IMR-90 (cell line): Measurements from ENCODE around the gene MYBPH. TPM values are rescaled to one million over a fixed set of nuclear protein-coding genes. Genes with fewer than 3 reads are reported as not detected.
A peak's percentile ranks its signal among the peaks of the same experiment; 100 is the strongest.

Experiments used
- ATAC-seq: fragments of 200-7000 bp; cut with Tn5 transposase; 2 replicates; pipeline ENCODE4 v1.9.1; 2020; ENCODE audit warnings: low read depth, mild to moderate bottlenecking, moderate library complexity
- BruUV-seq: library from RNA; stranded (reverse); fragments of 400-500 nt; replicated peaks from 2 replicates; lab custom pipeline; 2021; lab: Mats Ljungman, UMichigan
- CTCF ChIA-PET: fragments of 300-600 bp; formaldehyde crosslinking; extraction: SDS; loops from one replicate; lab custom pipeline; 2021; ENCODE audit warnings: antibody characterized with exemption; lab: Yijun Ruan, JAX
- POLR2A ChIA-PET: fragments of 300-600 bp; sonication (Branson Sonifier 250); formaldehyde crosslinking; loops from one replicate; lab custom pipeline; 2022; ENCODE audit warnings: antibody characterized with exemption; ENCODE audit not compliant: unreplicated experiment; lab: Charles Lee
- DNase-seq: peaks from one replicate; pipeline ENCODE4 v3.0.0; 2013
- H2AFZ ChIP-seq: replicated peaks from 2 replicates; pipeline ENCODE3; 2013; ENCODE audit warnings: low read length, mild to moderate bottlenecking; ENCODE audit not compliant: poor library complexity
- H2AK5ac ChIP-seq: 2 replicates; pipeline ENCODE4 v1.6.1; 2013; ENCODE audit warnings: low read depth, low read length, inconsistent platforms
- H2AK9ac ChIP-seq: replicated peaks from 2 replicates; pipeline ENCODE3; 2013; ENCODE audit warnings: mild to moderate bottlenecking, low read depth, low read length, moderate library complexity; ENCODE audit not compliant: poor library complexity
- H2BK120ac ChIP-seq: 2 replicates; pipeline ENCODE4 v1.6.1; 2013; ENCODE audit warnings: low read depth, low read length, inconsistent platforms
- H2BK15ac ChIP-seq: 3 replicates; pipeline ENCODE4 v1.6.1; 2013; ENCODE audit warnings: low read depth, low read length, inconsistent platforms
- H2BK20ac ChIP-seq: 2 replicates; pipeline ENCODE4 v1.6.1; 2013; ENCODE audit warnings: low read depth, mild to moderate bottlenecking, inconsistent platforms, low read length, moderate library complexity
- H2BK5ac ChIP-seq: 2 replicates; pipeline ENCODE4 v1.6.1; 2013; ENCODE audit warnings: mild to moderate bottlenecking, low read depth, low read length, inconsistent platforms; ENCODE audit not compliant: poor library complexity, severe bottlenecking
- H3K14ac ChIP-seq: replicated peaks from 2 replicates; pipeline ENCODE4 v1.6.1; 2013; ENCODE audit warnings: low read depth, low read length, inconsistent platforms
- H3K18ac ChIP-seq: 2 replicates; pipeline ENCODE4 v1.6.1; 2013; ENCODE audit warnings: low read depth, low read length, control low read depth
- H3K23ac ChIP-seq: 2 replicates; pipeline ENCODE4 v1.6.1; 2013; ENCODE audit warnings: low read depth, low read length, inconsistent platforms
- H3K27ac ChIP-seq: 2 replicates; pipeline ENCODE4 v1.5.1; 2013; ENCODE audit warnings: mild to moderate bottlenecking, control low read depth, low read length; ENCODE audit not compliant: insufficient read depth
- H3K27me3 ChIP-seq: 2 replicates; pipeline ENCODE4 v1.6.1; 2013; ENCODE audit warnings: low read length; ENCODE audit not compliant: control insufficient read depth, insufficient read depth
- H3K36me3 ChIP-seq: 2 replicates; pipeline ENCODE4 v1.6.1; 2013; ENCODE audit warnings: low read length, mixed read lengths; ENCODE audit not compliant: control insufficient read depth, insufficient read depth
- H3K4ac ChIP-seq: 2 replicates; pipeline ENCODE4 v1.6.1; 2013; ENCODE audit warnings: low read depth, low read length, inconsistent platforms
- H3K4me1 ChIP-seq: 2 replicates; pipeline ENCODE4 v1.6.1; 2013; ENCODE audit warnings: low read length, mixed read lengths; ENCODE audit not compliant: control insufficient read depth, insufficient read depth
- H3K4me2 ChIP-seq: 2 replicates; pipeline ENCODE4 v1.6.1; 2013; ENCODE audit warnings: low read depth, mild to moderate bottlenecking, control low read depth, low read length, moderate library complexity
- H3K4me3 ChIP-seq: 2 replicates; pipeline ENCODE4 v1.5.1; 2013; ENCODE audit warnings: low read depth, mild to moderate bottlenecking, control low read depth, low read length, moderate library complexity; ENCODE audit not compliant: insufficient read depth
- H3K56ac ChIP-seq: 2 replicates; pipeline ENCODE4 v1.6.1; 2013; ENCODE audit warnings: low read length, inconsistent platforms; ENCODE audit not compliant: insufficient read depth; ENCODE audit errors: extremely low read depth
- H3K79me1 ChIP-seq, 2 experiments: 2 replicates each; pipeline ENCODE4 v1.6.1; 2013; ENCODE audit warnings: low read length in 2 of 2, inconsistent platforms in 1 of 2, low read depth in 1 of 2
- H3K9ac ChIP-seq: 2 replicates; pipeline ENCODE4 v1.6.1; 2013; ENCODE audit warnings: low read depth, low read length, control low read depth
- H3K9me1 ChIP-seq: 2 replicates; pipeline ENCODE4 v1.6.1; 2013; ENCODE audit warnings: low read length, inconsistent platforms; ENCODE audit not compliant: insufficient read depth
- H3K9me3 ChIP-seq: 2 replicates; pipeline ENCODE4 v1.6.1; 2013; ENCODE audit warnings: low read length; ENCODE audit not compliant: control insufficient read depth, insufficient read depth
- H4K20me1 ChIP-seq: 2 replicates; pipeline ENCODE4 v1.6.1; 2013; ENCODE audit warnings: low read length, inconsistent platforms; ENCODE audit not compliant: insufficient read depth
- H4K5ac ChIP-seq: 2 replicates; pipeline ENCODE4 v1.6.1; 2013; ENCODE audit warnings: mild to moderate bottlenecking, low read depth, low read length, control low read depth
- H4K8ac ChIP-seq, 2 experiments: 2 replicates each; pipeline ENCODE4 v1.6.1; 2013; ENCODE audit warnings: low read depth in 2 of 2, low read length in 2 of 2, control low read depth in 1 of 2, inconsistent platforms in 1 of 2
- H4K91ac ChIP-seq: 2 replicates; pipeline ENCODE4 v1.6.1; 2013; ENCODE audit warnings: low read depth, low read length, inconsistent platforms; ENCODE audit not compliant: insufficient read depth
- BHLHE40 ChIP-seq: fragments of 150-350 bp; IDR thresholded peaks from 2 replicates; pipeline ENCODE4 v1.6.1; 2016; ENCODE audit warnings: mild to moderate bottlenecking, low read depth, low read length
- CEBPB ChIP-seq: IDR thresholded peaks from 2 replicates; pipeline ENCODE4 v1.6.1; 2012; ENCODE audit warnings: low read depth, low read length, improper control_type of control experiment
- ELK1 ChIP-seq: fragments of 150-350 bp; IDR thresholded peaks from 2 replicates; pipeline ENCODE4 v1.6.1; 2016; ENCODE audit warnings: low read depth, mild to moderate bottlenecking, low read length, moderate library complexity, borderline replicate concordance
- FOS ChIP-seq: fragments of 150-350 bp; IDR thresholded peaks from 2 replicates; pipeline ENCODE4 v1.6.1; 2016; ENCODE audit warnings: low read depth, low read length
- MAFK ChIP-seq: IDR thresholded peaks from 2 replicates; pipeline ENCODE4 v1.6.1; 2012; ENCODE audit warnings: low read depth, low read length, improper control_type of control experiment
- MAZ ChIP-seq: IDR thresholded peaks from 2 replicates; pipeline ENCODE4 v1.6.1; 2012; ENCODE audit warnings: low read depth, mild to moderate bottlenecking, low read length, improper control_type of control experiment, moderate library complexity, borderline replicate concordance
- POLR2A ChIP-seq: IDR thresholded peaks from 2 replicates; pipeline ENCODE4 v1.6.1; 2012; ENCODE audit warnings: mild to moderate bottlenecking, low read depth, low read length
- RAD21 ChIP-seq: IDR thresholded peaks from 2 replicates; pipeline ENCODE4 v1.6.1; 2012; ENCODE audit warnings: low read length, improper control_type of control experiment
- RCOR1 ChIP-seq: IDR thresholded peaks from 2 replicates; pipeline ENCODE4 v1.6.1; 2012; ENCODE audit warnings: mild to moderate bottlenecking, low read length, improper control_type of control experiment; ENCODE audit not compliant: insufficient replicate concordance
- SMC3 ChIP-seq: fragments of 150-350 bp; IDR thresholded peaks from 2 replicates; pipeline ENCODE4 v1.6.1; 2016; ENCODE audit warnings: low read depth, mild to moderate bottlenecking, antibody characterized with exemption, low read length, moderate library complexity
- USF2 ChIP-seq: fragments of 150-350 bp; IDR thresholded peaks from 2 replicates; pipeline ENCODE4 v1.6.1; 2017; ENCODE audit warnings: mild to moderate bottlenecking, antibody characterized with exemption, low read length, low read depth
- WGBS, 2 experiments: methylation state at CpG; one replicate each; pipeline versions ENCODE4 v1.1.5 to v1.1.7; 2013; ENCODE audit warnings: missing lambda C conversion rate in 2 of 2; ENCODE audit not compliant: insufficient read length in 1 of 2; ENCODE audit errors: extremely low coverage in 2 of 2; 5-methylcytosine and 5-hydroxymethylcytosine counted together
- dilution Hi-C: fragments of 300-500 bp; cut with HindIII; formaldehyde crosslinking; loops from one replicate; pipeline ENCODE4 v1.14.3; 2018; ENCODE audit warnings: low sequenced_read_pairs; ENCODE audit not compliant: unreplicated experiment
- in situ Hi-C: fragments of 300-500 bp; cut with MboI; formaldehyde crosslinking; loops from 3 replicates; pipeline ENCODE4 v1.14.3; 2019; ENCODE audit warnings: low sequenced_read_pairs, inconsistent platforms, mixed read lengths
- intact Hi-C: fragments of 100-400 bp; cut with micrococcal nuclease; formaldehyde crosslinking; loops from 2 replicates; pipeline ENCODE4 v1.10.0; 2022
- polyA plus RNA-seq, 3 experiments: library from polyadenylated mRNA; depleted of rRNA; stranded (reverse); fragments of >200 nt; gene quantifications; 2 replicates each; pipeline ENCODE4 v1.2.3, GENCODE V29; 2012; ENCODE audit warnings: low replicate concordance in 1 of 3
- total RNA-seq: library from RNA; depleted of rRNA; stranded (reverse); fragments of >200 nt; gene quantifications from 2 replicates; pipeline ENCODE4 v1.2.3, GENCODE V29; 2012

MYBPH gene
- total and polyA plus RNA-seq, 2 of the 4 experiments (the other 2 are of a cell fraction): not detected

- no peak for DNase-seq
- no peak overlapping the region for H2BK5ac ChIP-seq
- no TSS peak for BruUV-seq
- H3K27ac ChIP-seq: no peak overlapping the region
- no peak overlapping the region for H3K23ac ChIP-seq
- H3K9ac ChIP-seq: no peak overlapping the region
- H3K4me1 ChIP-seq: peaks cover 3% of the 10 kb centered on the region; the same call in 1 of the 2 replicates
- no peaks in the 10 kb centered on the region for H3K9me1 ChIP-seq
- H4K20me1 ChIP-seq: no peaks in the 10 kb centered on the region
- no peak overlapping the region for H4K8ac ChIP-seq
- ChIA-PET POLR2A (no interaction called here), CTCF (interaction anchor here (0.6 to 1.4 kb wide), 4 partner anchors 11 to 87 kb away, joined by 3 to 6 read pairs (median 5); no protein-coding TSS in a partner anchor)
- no peak for TF ChIP-seq RAD21
- TF ChIP-seq RCOR1: no peak
- TF ChIP-seq ELK1: no peak
- TF ChIP-seq BHLHE40: no peak
- TF ChIP-seq USF2: no peak
- TF ChIP-seq POLR2A: no peak
- TF ChIP-seq SMC3: no peak
- TF ChIP-seq MAFK: no peak
- TF ChIP-seq FOS: no peak
- no peak for TF ChIP-seq CEBPB
- TF ChIP-seq MAZ: no peak
- no peak overlapping the region for H3K56ac ChIP-seq
- H3K36me3 ChIP-seq: no peaks in the 10 kb centered on the region
- no peak overlapping the region for H2AK9ac ChIP-seq
- H4K5ac ChIP-seq: no peak overlapping the region
- peak overlapping the region; percentile 47; the same call in 1 of the 2 replicates for H3K4me2 ChIP-seq
- H3K27me3 ChIP-seq: peaks cover 38% of the 10 kb centered on the region
- H2BK20ac ChIP-seq: no peak overlapping the region
- in situ Hi-C loops (no loop called here), intact Hi-C loops (no loop called here), dilution Hi-C loops (no loop called here)
- H3K4me3 ChIP-seq: no peak overlapping the region; the same call in 1 of the 2 replicates
- H2AFZ ChIP-seq: peak overlapping the region; percentile 65
- no peaks in the 10 kb centered on the region for H3K9me3 ChIP-seq
- no peak for ATAC-seq
- WGBS, 2 experiments: 0% methylated on average over 1 of the region's 7 CpGs; no CpG with 5 or more reads in 1 of the 2 experiments
- no peak overlapping the region for H3K14ac ChIP-seq
- no peak overlapping the region for H3K4ac ChIP-seq
- no peak overlapping the region for H3K18ac ChIP-seq
- H2AK5ac ChIP-seq: no peak overlapping the region
- no peak overlapping the region for H2BK15ac ChIP-seq
- no peak overlapping the region for H4K91ac ChIP-seq
- no peak overlapping the region for H2BK120ac ChIP-seq
- H3K79me1 ChIP-seq: no peaks in the 10 kb centered on the region
These were observed 47.3 kb downstream of the MYBPH start for GRCh38 chr1:203128431-203128715.
